A549 (cell line): ENCODE data around the gene MAPK12.

ENCODE experiments used
- CTCF ChIP-seq: fragments of >200 bp; sonication (Bioruptor Twin); formaldehyde crosslinking; IDR thresholded peaks from 3 replicates; pipeline ENCODE4 v1.5.1; 2016
- EHMT2 ChIP-seq: fragments of 200-600 bp; sonication (generic); IDR thresholded peaks from 2 replicates; pipeline ENCODE4 v1.6.1; 2016; ENCODE audit warnings: antibody characterized with exemption, low read depth, mild to moderate bottlenecking, moderate library complexity
- EP300 ChIP-seq, 2 experiments: fragments of >200 bp; sonication (Bioruptor Twin); formaldehyde crosslinking; IDR thresholded peaks; 2 replicates in 1 of 2; 3 replicates in 1 of 2; pipeline ENCODE4 v1.6.1; 2016 to 2017
- HOXA7 ChIP-seq: fragments of 250-450 bp; sonication (Bioruptor Pico); IDR thresholded peaks from 2 replicates; pipeline ENCODE4 v1.5.0; 2020; ENCODE audit warnings: mild to moderate bottlenecking, moderate library complexity
- MAX ChIP-seq: IDR thresholded peaks from 2 replicates; pipeline ENCODE4 v1.6.1; 2012
- MAZ ChIP-seq: fragments of 150-350 bp; IDR thresholded peaks from 2 replicates; pipeline ENCODE4 v1.6.1; 2014; ENCODE audit warnings: antibody characterized with exemption, low read depth, low read length, borderline replicate concordance
- POLR2A ChIP-seq: IDR thresholded peaks from 2 replicates; pipeline ENCODE4 v1.6.1; 2012; ENCODE audit warnings: mild to moderate bottlenecking, low read length
- REST ChIP-seq: fragments of 200-600 bp; sonication (generic); IDR thresholded peaks from 2 replicates; pipeline ENCODE4 v1.6.1; 2016; ENCODE audit warnings: antibody characterized with exemption, mild to moderate bottlenecking, moderate library complexity
- RFX5 ChIP-seq: fragments of 450-650 bp; IDR thresholded peaks from 2 replicates; pipeline ENCODE4 v1.7.1; 2014; ENCODE audit warnings: antibody characterized with exemption, mild to moderate bottlenecking, moderate library complexity
- SMC3 ChIP-seq: fragments of >200 bp; sonication (Bioruptor Twin); formaldehyde crosslinking; IDR thresholded peaks from 3 replicates; pipeline ENCODE4 v1.6.1; 2018; ENCODE audit warnings: inconsistent platforms
- SREBF2 ChIP-seq: fragments of 450-650 bp; IDR thresholded peaks from 2 replicates; pipeline ENCODE4 v1.6.1; 2014; ENCODE audit warnings: mild to moderate bottlenecking, moderate library complexity
- ZC3H11A ChIP-seq: fragments of 450-650 bp; IDR thresholded peaks from 2 replicates; pipeline ENCODE4 v1.6.1; 2014; ENCODE audit warnings: antibody characterized with exemption, mild to moderate bottlenecking

GRCh38 chr22:50310031-50310722 is 48.7 kb upstream of the MAPK12 start:
- TF ChIP-seq HOXA7 (CRISPR knock-in tag) (no peak), CTCF (no peak), POLR2A (no peak), EHMT2 (no peak), MAZ (no peak), MAX (no peak), RFX5 (no peak), EP300 (IDR thresholded peaks at IDR 0.05) (no peak), SMC3 (no peak), ZC3H11A (no peak), REST (no peak), SREBF2 (no peak)
